Liver (tissue), 9 donors: ENCODE results near the gene PDE9A. TPM values are rescaled to one million over a fixed set of nuclear protein-coding genes. Genes with fewer than 3 reads are reported as not detected.

Experiments used
- DNase-seq: peaks from one replicate; pipeline ENCODE4 v3.0.0-alpha.2; 2017; ENCODE audit warnings: low spot score
- H3K27ac ChIP-seq, 2 donors: one replicate each; pipeline ENCODE4 v1.7.0; 2013; ENCODE audit warnings: inconsistent platforms in 2 of 2, low read length in 2 of 2, control low read depth in 1 of 2, low read depth in 1 of 2, mild to moderate bottlenecking in 1 of 2
- H3K27me3 ChIP-seq, 4 donors: one replicate each; pipeline versions ENCODE4 v1.6.1 to v1.7.0; 2013; ENCODE audit warnings: low read length in 3 of 4, inconsistent platforms in 1 of 4, mild to moderate bottlenecking in 1 of 4, moderate library complexity in 1 of 4; ENCODE audit not compliant: control insufficient read depth in 4 of 4, insufficient read depth in 4 of 4
- H3K36me3 ChIP-seq, 4 donors: one replicate each; pipeline versions ENCODE4 v1.6.1 to v1.7.0; 2013; ENCODE audit warnings: low read length in 3 of 4, mild to moderate bottlenecking in 3 of 4, low read depth in 1 of 4, moderate library complexity in 1 of 4; ENCODE audit not compliant: control insufficient read depth in 4 of 4, insufficient read depth in 3 of 4
- H3K4me1 ChIP-seq, 4 donors: one replicate each; pipeline versions ENCODE4 v1.6.1 to v1.7.0; 2013; ENCODE audit warnings: low read length in 3 of 4, mild to moderate bottlenecking in 3 of 4, moderate library complexity in 1 of 4; ENCODE audit not compliant: control insufficient read depth in 4 of 4, insufficient read depth in 4 of 4
- H3K4me3 ChIP-seq, 3 donors: one replicate each; pipeline versions ENCODE4 v1.6.1 to v1.7.0; 2013; ENCODE audit warnings: low read length in 3 of 3, control low read depth in 1 of 3, low read depth in 1 of 3, mild to moderate bottlenecking in 1 of 3
- H3K9ac ChIP-seq, 2 donors: one replicate each; pipeline ENCODE4 v1.7.0; 2013; ENCODE audit warnings: low read length in 2 of 2, mild to moderate bottlenecking in 2 of 2, moderate library complexity in 2 of 2, control low read depth in 1 of 2, low read depth in 1 of 2
- H3K9me3 ChIP-seq, 4 donors: one replicate each; pipeline versions ENCODE4 v1.6.1 to v1.7.0; 2013; ENCODE audit warnings: low read length in 3 of 4; ENCODE audit not compliant: control insufficient read depth in 4 of 4
- ATF3 ChIP-seq: IDR thresholded peaks from 2 replicates; pipeline ENCODE4 v1.6.1; 2016; ENCODE audit warnings: antibody characterized with exemption
- EGR1 ChIP-seq, 2 donors: IDR thresholded peaks; 2 replicates each; pipeline ENCODE4 v1.6.1; 2016 to 2018; ENCODE audit warnings: antibody characterized with exemption in 2 of 2, low read depth in 2 of 2
- FOXA1 ChIP-seq: IDR thresholded peaks from 2 replicates; pipeline ENCODE4 v1.6.1; 2016; ENCODE audit warnings: antibody characterized with exemption
- FOXA2 ChIP-seq: IDR thresholded peaks from 2 replicates; pipeline ENCODE4 v1.6.1; 2016; ENCODE audit warnings: antibody characterized with exemption
- GABPA ChIP-seq, 2 donors: IDR thresholded peaks in 1 of 2; conservative IDR thresholded peaks in 1 of 2; 2 replicates each; pipeline ENCODE4 v1.6.1; 2016; ENCODE audit warnings: antibody characterized with exemption in 2 of 2, mild to moderate bottlenecking in 1 of 2, moderate library complexity in 1 of 2
- HNF4A ChIP-seq, 2 donors: conservative IDR thresholded peaks; 2 replicates each; pipeline ENCODE4 v1.6.1; 2016; ENCODE audit warnings: antibody characterized with exemption in 2 of 2, mild to moderate bottlenecking in 2 of 2
- HNF4G ChIP-seq: IDR thresholded peaks from 2 replicates; pipeline ENCODE4 v1.6.1; 2016; ENCODE audit warnings: antibody characterized with exemption
- JUND ChIP-seq, 2 donors: IDR thresholded peaks; 2 replicates each; pipeline ENCODE4 v1.6.1; 2016; ENCODE audit warnings: antibody characterized with exemption in 2 of 2
- NR2F2 ChIP-seq: IDR thresholded peaks from 2 replicates; pipeline ENCODE4 v1.6.1; 2016; ENCODE audit warnings: antibody characterized with exemption
- RAD21 ChIP-seq, 2 donors: IDR thresholded peaks; 2 replicates each; pipeline ENCODE4 v1.6.1; 2016; ENCODE audit warnings: antibody characterized with exemption in 2 of 2, mild to moderate bottlenecking in 2 of 2
- REST ChIP-seq: IDR thresholded peaks from 2 replicates; pipeline ENCODE4 v1.6.1; 2016; ENCODE audit warnings: antibody characterized with exemption, mild to moderate bottlenecking
- RXRA ChIP-seq, 2 donors: IDR thresholded peaks; 2 replicates each; pipeline ENCODE4 v1.6.1; 2017 to 2018; ENCODE audit warnings: antibody characterized with exemption in 2 of 2, mild to moderate bottlenecking in 1 of 2
- SP1 ChIP-seq: IDR thresholded peaks from 2 replicates; pipeline ENCODE4 v1.6.1; 2018; ENCODE audit warnings: antibody characterized with exemption, mild to moderate bottlenecking
- TAF1 ChIP-seq: conservative IDR thresholded peaks from 2 replicates; pipeline ENCODE4 v1.6.1; 2016; ENCODE audit warnings: antibody characterized with exemption, mild to moderate bottlenecking
- YY1 ChIP-seq: IDR thresholded peaks from 2 replicates; pipeline ENCODE4 v1.6.1; 2016; ENCODE audit warnings: antibody characterized with exemption, mild to moderate bottlenecking
- WGBS: extraction: QIAGEN DNeasy Blood & Tissue Kit; methylation state at CpG from one replicate; pipeline ENCODE4 v1.1.7; 2013; 5-methylcytosine and 5-hydroxymethylcytosine counted together
- polyA plus RNA-seq, 2 donors: library from polyadenylated mRNA; stranded (reverse) in 1 of 2; unstranded in 1 of 2; fragments of 200-250 nt in 1 of 2; fragments of >200 nt in 1 of 2; fragmentation: Nextera tagmentation in 1 of 2; extraction: Ambion mirVana in 1 of 2; gene quantifications; one replicate each; pipeline versions ENCODE4 v1.2.1 to v1.2.3, GENCODE V29; 2013 to 2015
- total RNA-seq, 2 donors: library from RNA; depleted of rRNA; stranded (reverse); fragments of >200 nt; gene quantifications; one replicate each; pipeline ENCODE4 v1.2.3, GENCODE V29; 2014
- TF ChIP-seq, protein P1 (sequence below): IDR thresholded peaks from 2 replicates; pipeline ENCODE4 v1.6.1; 2016; ENCODE audit warnings: antibody characterized with exemption
- TF ChIP-seq, protein P2 (sequence below): fragments of 150-350 bp; IDR thresholded peaks from 2 replicates; pipeline ENCODE4 v1.5.1; 2017; ENCODE audit warnings: improper control_type of control experiment, low read depth, low read length; ENCODE audit not compliant: missing input control
- TF ChIP-seq, protein P3 (sequence below): IDR thresholded peaks from 2 replicates; pipeline ENCODE4 v1.6.1; 2016; ENCODE audit warnings: antibody characterized with exemption
- donor health status: healthy.
- donor health status: healthy.
- donor health status: healthy.
- donor health status: healthy.
- donor health status: healthy.

The PDE9A gene
- total and polyA plus RNA-seq, 4 donors = 1.5 to 4.2 (median 2.7) TPM

DNA sequence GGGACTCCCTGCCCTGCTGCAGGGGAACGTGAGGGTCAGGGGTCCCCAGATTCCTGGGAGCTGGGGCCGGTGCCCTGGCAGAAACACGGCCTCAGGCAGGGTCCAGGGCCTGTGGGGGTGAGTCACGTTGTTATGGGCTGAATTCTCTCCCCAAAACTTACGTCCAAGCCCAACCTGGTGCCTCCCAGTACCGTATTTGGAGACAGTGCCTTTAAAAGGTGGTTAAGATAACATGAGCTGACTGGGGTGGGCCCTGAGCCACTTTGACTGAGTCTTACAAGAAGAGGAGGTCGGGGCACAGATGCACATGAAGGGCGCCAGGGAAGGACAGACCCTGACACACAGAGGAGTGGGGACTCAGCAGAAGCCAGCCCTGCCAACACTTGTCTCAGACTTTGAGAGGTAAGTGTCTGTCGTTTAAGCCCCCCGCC is 126.0 kb downstream of the PDE9A start:
- H3K4me3 ChIP-seq = no peak overlapping the region
- 75% methylated on average over 10 of the region's 10 CpGs for WGBS
- H3K27ac ChIP-seq = no peak overlapping the region
- no peak for DNase-seq
- H3K36me3 ChIP-seq = no peaks in the 10 kb centered on the region
- H3K27me3 ChIP-seq = peaks cover 0 to 5% (median 1%) of the 10 kb centered on the region in 4 donors
- H3K9ac ChIP-seq = no peak overlapping the region
- TF ChIP-seq, protein P1, sequence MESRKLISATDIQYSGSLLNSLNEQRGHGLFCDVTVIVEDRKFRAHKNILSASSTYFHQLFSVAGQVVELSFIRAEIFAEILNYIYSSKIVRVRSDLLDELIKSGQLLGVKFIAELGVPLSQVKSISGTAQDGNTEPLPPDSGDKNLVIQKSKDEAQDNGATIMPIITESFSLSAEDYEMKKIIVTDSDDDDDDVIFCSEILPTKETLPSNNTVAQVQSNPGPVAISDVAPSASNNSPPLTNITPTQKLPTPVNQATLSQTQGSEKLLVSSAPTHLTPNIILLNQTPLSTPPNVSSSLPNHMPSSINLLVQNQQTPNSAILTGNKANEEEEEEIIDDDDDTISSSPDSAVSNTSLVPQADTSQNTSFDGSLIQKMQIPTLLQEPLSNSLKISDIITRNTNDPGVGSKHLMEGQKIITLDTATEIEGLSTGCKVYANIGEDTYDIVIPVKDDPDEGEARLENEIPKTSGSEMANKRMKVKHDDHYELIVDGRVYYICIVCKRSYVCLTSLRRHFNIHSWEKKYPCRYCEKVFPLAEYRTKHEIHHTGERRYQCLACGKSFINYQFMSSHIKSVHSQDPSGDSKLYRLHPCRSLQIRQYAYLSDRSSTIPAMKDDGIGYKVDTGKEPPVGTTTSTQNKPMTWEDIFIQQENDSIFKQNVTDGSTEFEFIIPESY = no peak
- peaks cover 0 to 4% (median 1%) of the 10 kb centered on the region in 4 donors for H3K4me1 ChIP-seq
- H3K9me3 ChIP-seq = no peaks in the 10 kb centered on the region

DNA sequence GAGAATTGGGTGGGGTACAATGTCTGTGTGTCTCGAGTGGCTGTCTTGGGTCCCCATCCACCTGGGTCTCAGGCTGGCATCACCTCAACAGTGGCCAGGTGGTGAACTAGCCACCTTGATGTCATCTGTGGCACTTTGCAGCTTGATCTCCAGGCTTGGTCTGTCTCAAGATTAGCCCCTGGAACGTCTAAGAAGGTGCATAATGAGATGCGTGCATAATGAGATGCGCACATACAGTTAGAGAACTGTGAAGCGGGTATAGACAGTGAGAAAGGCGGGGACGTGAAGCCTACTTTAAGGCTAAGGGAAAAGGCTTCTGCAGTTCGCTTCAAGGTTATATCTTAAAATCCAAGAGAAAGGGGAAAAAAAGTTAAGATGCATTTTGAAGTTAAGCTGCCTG is 127.2 kb downstream of the PDE9A start:
- Histone ChIP-seq H3K4me3 (no peak overlapping the region), H3K27ac (no peak overlapping the region), H3K27me3 (peaks cover 0 to 5% (median 1%) of the 10 kb centered on the region in 4 donors), H3K9me3 (no peaks in the 10 kb centered on the region), H3K36me3 (no peaks in the 10 kb centered on the region), H3K9ac (no peak overlapping the region), H3K4me1 (peaks cover 0 to 4% (median 1%) of the 10 kb centered on the region in 4 donors)
- 59% methylated on average over 8 of the region's 8 CpGs for WGBS
- no peak for TF ChIP-seq ATF3
- TF ChIP-seq EGR1 (IDR thresholded peaks at IDR 0.05; ENCODE audit: low read depth in 2 of 2) = no peak
- no peak for TF ChIP-seq RAD21 (IDR thresholded peaks at IDR 0.05)
- TF ChIP-seq, protein P1 = no peak
- TF ChIP-seq, protein P2, sequence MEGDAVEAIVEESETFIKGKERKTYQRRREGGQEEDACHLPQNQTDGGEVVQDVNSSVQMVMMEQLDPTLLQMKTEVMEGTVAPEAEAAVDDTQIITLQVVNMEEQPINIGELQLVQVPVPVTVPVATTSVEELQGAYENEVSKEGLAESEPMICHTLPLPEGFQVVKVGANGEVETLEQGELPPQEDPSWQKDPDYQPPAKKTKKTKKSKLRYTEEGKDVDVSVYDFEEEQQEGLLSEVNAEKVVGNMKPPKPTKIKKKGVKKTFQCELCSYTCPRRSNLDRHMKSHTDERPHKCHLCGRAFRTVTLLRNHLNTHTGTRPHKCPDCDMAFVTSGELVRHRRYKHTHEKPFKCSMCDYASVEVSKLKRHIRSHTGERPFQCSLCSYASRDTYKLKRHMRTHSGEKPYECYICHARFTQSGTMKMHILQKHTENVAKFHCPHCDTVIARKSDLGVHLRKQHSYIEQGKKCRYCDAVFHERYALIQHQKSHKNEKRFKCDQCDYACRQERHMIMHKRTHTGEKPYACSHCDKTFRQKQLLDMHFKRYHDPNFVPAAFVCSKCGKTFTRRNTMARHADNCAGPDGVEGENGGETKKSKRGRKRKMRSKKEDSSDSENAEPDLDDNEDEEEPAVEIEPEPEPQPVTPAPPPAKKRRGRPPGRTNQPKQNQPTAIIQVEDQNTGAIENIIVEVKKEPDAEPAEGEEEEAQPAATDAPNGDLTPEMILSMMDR = no peak
- no peak for TF ChIP-seq REST
- no peak for TF ChIP-seq YY1
- TF ChIP-seq HNF4A (conservative IDR thresholded peaks at IDR 0.05) = no peak
- TF ChIP-seq JUND (IDR thresholded peaks at IDR 0.05) = no peak
- no peak for TF ChIP-seq NR2F2
- TF ChIP-seq, protein P3, sequence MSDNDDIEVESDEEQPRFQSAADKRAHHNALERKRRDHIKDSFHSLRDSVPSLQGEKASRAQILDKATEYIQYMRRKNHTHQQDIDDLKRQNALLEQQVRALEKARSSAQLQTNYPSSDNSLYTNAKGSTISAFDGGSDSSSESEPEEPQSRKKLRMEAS = no peak
- no peak for TF ChIP-seq TAF1
- no peak for TF ChIP-seq FOXA1
- TF ChIP-seq FOXA2 = no peak
- TF ChIP-seq RXRA (IDR thresholded peaks at IDR 0.05) = no peak
- no peak for TF ChIP-seq HNF4G
- no peak for TF ChIP-seq SP1
- TF ChIP-seq GABPA (IDR thresholded peaks at IDR 0.05 in 1 of 2, conservative IDR thresholded peaks at IDR 0.05 in 1 of 2) = no peak
- no peak for DNase-seq
